Hepatocyte (in vitro differentiated cells): ENCODE results near the gene EREG.

Experiments used
- EZH2phosphoT487 ChIP-seq: fragments of 200-600 bp; sonication (generic); IDR thresholded peaks from one replicate; pipeline ENCODE4 v1.6.1; 2018; ENCODE audit warnings: antibody characterized with exemption, mild to moderate bottlenecking, low read depth, moderate library complexity; ENCODE audit not compliant: unreplicated experiment, severe bottlenecking
- TF ChIP-seq, protein P1 (sequence below): fragments of 200-600 bp; sonication (generic); IDR thresholded peaks from 2 replicates; pipeline ENCODE4 v1.5.1; 2016; ENCODE audit warnings: antibody characterized with exemption, mild to moderate bottlenecking; ENCODE audit not compliant: poor library complexity

DNA sequence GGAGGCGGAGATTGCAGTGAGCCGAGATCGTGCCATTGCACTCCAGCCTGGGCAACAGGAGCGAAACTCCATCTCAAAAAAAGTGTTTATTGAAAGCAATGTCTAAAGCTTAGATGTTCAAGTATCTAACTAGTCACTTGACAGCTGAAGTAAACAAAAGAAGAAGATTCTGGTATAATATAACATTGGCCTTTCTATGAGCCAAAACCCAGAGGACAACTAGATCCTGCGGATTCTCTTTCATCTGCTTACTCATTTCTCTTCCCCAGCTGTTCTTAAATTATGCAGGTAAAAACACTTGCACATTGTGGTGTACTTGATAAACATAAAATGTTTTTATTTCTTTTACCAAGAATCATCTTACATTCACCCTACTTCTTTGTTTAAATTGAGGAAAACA is 55.9 kb downstream of the EREG start:
- TF ChIP-seq, protein P1, sequence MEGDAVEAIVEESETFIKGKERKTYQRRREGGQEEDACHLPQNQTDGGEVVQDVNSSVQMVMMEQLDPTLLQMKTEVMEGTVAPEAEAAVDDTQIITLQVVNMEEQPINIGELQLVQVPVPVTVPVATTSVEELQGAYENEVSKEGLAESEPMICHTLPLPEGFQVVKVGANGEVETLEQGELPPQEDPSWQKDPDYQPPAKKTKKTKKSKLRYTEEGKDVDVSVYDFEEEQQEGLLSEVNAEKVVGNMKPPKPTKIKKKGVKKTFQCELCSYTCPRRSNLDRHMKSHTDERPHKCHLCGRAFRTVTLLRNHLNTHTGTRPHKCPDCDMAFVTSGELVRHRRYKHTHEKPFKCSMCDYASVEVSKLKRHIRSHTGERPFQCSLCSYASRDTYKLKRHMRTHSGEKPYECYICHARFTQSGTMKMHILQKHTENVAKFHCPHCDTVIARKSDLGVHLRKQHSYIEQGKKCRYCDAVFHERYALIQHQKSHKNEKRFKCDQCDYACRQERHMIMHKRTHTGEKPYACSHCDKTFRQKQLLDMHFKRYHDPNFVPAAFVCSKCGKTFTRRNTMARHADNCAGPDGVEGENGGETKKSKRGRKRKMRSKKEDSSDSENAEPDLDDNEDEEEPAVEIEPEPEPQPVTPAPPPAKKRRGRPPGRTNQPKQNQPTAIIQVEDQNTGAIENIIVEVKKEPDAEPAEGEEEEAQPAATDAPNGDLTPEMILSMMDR, result no peak
- TF ChIP-seq EZH2phosphoT487, result no peak
